ENCODE measurements around the gene SP4. TPM values are rescaled to one million over a fixed set of nuclear protein-coding genes. Genes with fewer than 3 reads are reported as not detected.
A peak's percentile ranks its signal among the peaks of the same experiment; 100 is the strongest.

SP4 gene
- total and polyA plus RNA-seq, 2 donors (not counting 1 experiment from before 2014, with no cell fraction given): 7.1 to 42.4 TPM

GRCh38 chr7:21429021-21429420 lies 1.1 kb downstream of the SP4 start:
- POLR2A ChIA-PET: interaction anchor here (0.7 kb wide), 1 partner anchor 649 kb away, joined by 3 read pairs; no protein-coding TSS in a partner anchor
- H3K4me1 Mint-ChIP-seq: peaks cover 63% of the 10 kb centered on the region

More at GRCh38 chr7:21429021-21429420, 1.1 kb downstream of the SP4 start:
- intact Hi-C loops (cut with micrococcal nuclease): loop anchor here (2.0 to 5.0 kb wide), 6 partner anchors 168 to 1753 kb away; partner anchors contain the start of genes MACC1, NUP42 and POLR1F
- Histone ChIP-seq H3K27ac (ENCODE audit: low read length in 2 of 2) (no peak overlapping the region), H3K9ac (ENCODE audit: low read length) (peak overlapping the region; percentile 89), H3K79me2 (ENCODE audit: control insufficient read depth, insufficient read depth, low read length) (peaks cover 56% of the 10 kb centered on the region), H4K20me1 (ENCODE audit: control insufficient read depth, insufficient read depth, low read length, poor library complexity, severe bottlenecking) (peaks cover 17% of the 10 kb centered on the region), H3K9me3 (ENCODE audit: control extremely low read depth in 1 of 3, control insufficient read depth in 2 of 3, insufficient read depth in 1 of 3, low read length in 2 of 3) (no peaks in the 10 kb centered on the region), H2AFZ (ENCODE audit: insufficient read depth, low read depth, low read length, poor library complexity, severe bottlenecking) (no peak overlapping the region), H3K4me3 (ENCODE audit: control extremely low read depth in 1 of 5, extremely low read depth in 1 of 5, insufficient read depth in 1 of 5, low read depth in 2 of 5, low read length in 4 of 5) (peak overlapping the region; percentile 70 to 93 (median 83)), H3K27me3 (replicated peaks in 1 of 4; ENCODE audit: control extremely low read depth in 1 of 4, control insufficient read depth in 3 of 4, insufficient read depth in 4 of 4, low read length in 3 of 4) (no peaks in the 10 kb centered on the region), H3K4me1 (ENCODE audit: control insufficient read depth in 2 of 2, insufficient read depth in 2 of 2, low read length in 2 of 2) (peaks cover 44 to 51% of the 10 kb centered on the region in 2 donors), H3K4me2 (replicated peaks; ENCODE audit: low read depth, low read length, poor library complexity, severe bottlenecking) (peak overlapping the region; percentile 93), H3K36me3 (replicated peaks in 1 of 2; ENCODE audit: control extremely low read depth in 1 of 2, control insufficient read depth in 1 of 2, extremely low read depth in 1 of 2, insufficient read depth in 2 of 2, low read length in 1 of 2) (peaks cover 0 to 13% of the 10 kb centered on the region in 2 experiments)
- no peak for ATAC-seq (ENCODE audit: low read depth)
- WGBS (ENCODE audit: insufficient coverage): 81% methylated on average over 2 of the region's 3 CpGs
- Mint-ChIP-seq H3K9me3 (ENCODE audit: insufficient read depth) (no peaks in the 10 kb centered on the region), H3K27me3 (no peaks in the 10 kb centered on the region), H3K4me3 (peak overlapping the region; percentile 98), H3K27ac (peak overlapping the region; percentile 99)
- DNase-seq: no peak
- TF ChIP-seq EZH2 (IDR thresholded peaks at IDR 0.05; ENCODE audit: borderline replicate concordance, insufficient read depth, low read depth, low read length, poor library complexity, severe bottlenecking): no peak
- no peak for TF ChIP-seq CTCF (IDR thresholded peaks at IDR 0.05)
- CTCF ChIA-PET: interaction anchor here (2.0 to 2.2 kb wide), 2 partner anchors 166 to 169 kb away, joined by 5 to 6 read pairs; no protein-coding TSS in a partner anchor

Data from B cell (primary cell).